Liver (tissue), 9 donors: ENCODE results near the gene EVPL. TPM values are rescaled to one million over a fixed set of nuclear protein-coding genes. Genes with fewer than 3 reads are reported as not detected.

Experiments used
- DNase-seq: peaks from one replicate; pipeline ENCODE4 v3.0.0-alpha.2; 2017; ENCODE audit warnings: low spot score
- H3K27ac ChIP-seq, 2 donors: one replicate each; pipeline ENCODE4 v1.7.0; 2013; ENCODE audit warnings: inconsistent platforms in 2 of 2, low read length in 2 of 2, control low read depth in 1 of 2, low read depth in 1 of 2, mild to moderate bottlenecking in 1 of 2
- H3K27me3 ChIP-seq, 4 donors: one replicate each; pipeline versions ENCODE4 v1.6.1 to v1.7.0; 2013; ENCODE audit warnings: low read length in 3 of 4, inconsistent platforms in 1 of 4, mild to moderate bottlenecking in 1 of 4, moderate library complexity in 1 of 4; ENCODE audit not compliant: control insufficient read depth in 4 of 4, insufficient read depth in 4 of 4
- H3K36me3 ChIP-seq, 4 donors: one replicate each; pipeline versions ENCODE4 v1.6.1 to v1.7.0; 2013; ENCODE audit warnings: low read length in 3 of 4, mild to moderate bottlenecking in 3 of 4, low read depth in 1 of 4, moderate library complexity in 1 of 4; ENCODE audit not compliant: control insufficient read depth in 4 of 4, insufficient read depth in 3 of 4
- H3K4me1 ChIP-seq, 4 donors: one replicate each; pipeline versions ENCODE4 v1.6.1 to v1.7.0; 2013; ENCODE audit warnings: low read length in 3 of 4, mild to moderate bottlenecking in 3 of 4, moderate library complexity in 1 of 4; ENCODE audit not compliant: control insufficient read depth in 4 of 4, insufficient read depth in 4 of 4
- H3K4me3 ChIP-seq, 3 donors: one replicate each; pipeline versions ENCODE4 v1.6.1 to v1.7.0; 2013; ENCODE audit warnings: low read length in 3 of 3, control low read depth in 1 of 3, low read depth in 1 of 3, mild to moderate bottlenecking in 1 of 3
- H3K9ac ChIP-seq, 2 donors: one replicate each; pipeline ENCODE4 v1.7.0; 2013; ENCODE audit warnings: low read length in 2 of 2, mild to moderate bottlenecking in 2 of 2, moderate library complexity in 2 of 2, control low read depth in 1 of 2, low read depth in 1 of 2
- H3K9me3 ChIP-seq, 4 donors: one replicate each; pipeline versions ENCODE4 v1.6.1 to v1.7.0; 2013; ENCODE audit warnings: low read length in 3 of 4; ENCODE audit not compliant: control insufficient read depth in 4 of 4
- ATF3 ChIP-seq: IDR thresholded peaks from 2 replicates; pipeline ENCODE4 v1.6.1; 2016; ENCODE audit warnings: antibody characterized with exemption
- CTCF ChIP-seq: fragments of 150-350 bp; IDR thresholded peaks from 2 replicates; pipeline ENCODE4 v1.5.1; 2017; ENCODE audit warnings: improper control_type of control experiment, low read depth, low read length; ENCODE audit not compliant: missing input control
- EGR1 ChIP-seq, 2 donors: IDR thresholded peaks; 2 replicates each; pipeline ENCODE4 v1.6.1; 2016 to 2018; ENCODE audit warnings: antibody characterized with exemption in 2 of 2, low read depth in 2 of 2
- FOXA2 ChIP-seq: IDR thresholded peaks from 2 replicates; pipeline ENCODE4 v1.6.1; 2016; ENCODE audit warnings: antibody characterized with exemption
- GABPA ChIP-seq, 2 donors: IDR thresholded peaks in 1 of 2; conservative IDR thresholded peaks in 1 of 2; 2 replicates each; pipeline ENCODE4 v1.6.1; 2016; ENCODE audit warnings: antibody characterized with exemption in 2 of 2, mild to moderate bottlenecking in 1 of 2, moderate library complexity in 1 of 2
- HNF4A ChIP-seq, 2 donors: conservative IDR thresholded peaks; 2 replicates each; pipeline ENCODE4 v1.6.1; 2016; ENCODE audit warnings: antibody characterized with exemption in 2 of 2, mild to moderate bottlenecking in 2 of 2
- HNF4G ChIP-seq: IDR thresholded peaks from 2 replicates; pipeline ENCODE4 v1.6.1; 2016; ENCODE audit warnings: antibody characterized with exemption
- JUND ChIP-seq, 2 donors: IDR thresholded peaks; 2 replicates each; pipeline ENCODE4 v1.6.1; 2016; ENCODE audit warnings: antibody characterized with exemption in 2 of 2
- MAX ChIP-seq: IDR thresholded peaks from 2 replicates; pipeline ENCODE4 v1.6.1; 2016; ENCODE audit warnings: antibody characterized with exemption
- NR2F2 ChIP-seq: IDR thresholded peaks from 2 replicates; pipeline ENCODE4 v1.6.1; 2016; ENCODE audit warnings: antibody characterized with exemption
- RAD21 ChIP-seq, 2 donors: IDR thresholded peaks; 2 replicates each; pipeline ENCODE4 v1.6.1; 2016; ENCODE audit warnings: antibody characterized with exemption in 2 of 2, mild to moderate bottlenecking in 2 of 2
- REST ChIP-seq: IDR thresholded peaks from 2 replicates; pipeline ENCODE4 v1.6.1; 2016; ENCODE audit warnings: antibody characterized with exemption, mild to moderate bottlenecking
- RXRA ChIP-seq, 2 donors: IDR thresholded peaks; 2 replicates each; pipeline ENCODE4 v1.6.1; 2017 to 2018; ENCODE audit warnings: antibody characterized with exemption in 2 of 2, mild to moderate bottlenecking in 1 of 2
- SP1 ChIP-seq: IDR thresholded peaks from 2 replicates; pipeline ENCODE4 v1.6.1; 2018; ENCODE audit warnings: antibody characterized with exemption, mild to moderate bottlenecking
- TAF1 ChIP-seq: conservative IDR thresholded peaks from 2 replicates; pipeline ENCODE4 v1.6.1; 2016; ENCODE audit warnings: antibody characterized with exemption, mild to moderate bottlenecking
- YY1 ChIP-seq: IDR thresholded peaks from 2 replicates; pipeline ENCODE4 v1.6.1; 2016; ENCODE audit warnings: antibody characterized with exemption, mild to moderate bottlenecking
- WGBS: extraction: QIAGEN DNeasy Blood & Tissue Kit; methylation state at CpG from one replicate; pipeline ENCODE4 v1.1.7; 2013; 5-methylcytosine and 5-hydroxymethylcytosine counted together
- polyA plus RNA-seq, 2 donors: library from polyadenylated mRNA; stranded (reverse) in 1 of 2; unstranded in 1 of 2; fragments of 200-250 nt in 1 of 2; fragments of >200 nt in 1 of 2; fragmentation: Nextera tagmentation in 1 of 2; extraction: Ambion mirVana in 1 of 2; gene quantifications; one replicate each; pipeline versions ENCODE4 v1.2.1 to v1.2.3, GENCODE V29; 2013 to 2015
- total RNA-seq, 2 donors: library from RNA; depleted of rRNA; stranded (reverse); fragments of >200 nt; gene quantifications; one replicate each; pipeline ENCODE4 v1.2.3, GENCODE V29; 2014
- donor health status: healthy.
- donor health status: healthy.
- donor health status: healthy.
- donor health status: healthy.
- donor health status: healthy.

EVPL gene
- total and polyA plus RNA-seq, 4 donors: 0.03 to 0.33 (median 0.21) TPM; not detected in 1

GRCh38 chr17:76005263-76006149 is 21.6 kb downstream of the EVPL start:
- peak overlapping the region; percentile 60 to 65 for H3K27ac ChIP-seq
- DNase-seq: peak; percentile 89
- no peak overlapping the region for H3K9ac ChIP-seq
- H3K27me3 ChIP-seq: no peaks in the 10 kb centered on the region
- H3K4me3 ChIP-seq: no peak overlapping the region
- 52% methylated on average over 16 of the region's 16 CpGs for WGBS
- no peak for TF ChIP-seq NR2F2
- no peak for TF ChIP-seq FOXA2
- no peak for TF ChIP-seq GABPA (IDR thresholded peaks at IDR 0.05 in 1 of 2, conservative IDR thresholded peaks at IDR 0.05 in 1 of 2)
- peak; percentile 96 to 97 for TF ChIP-seq RAD21 (IDR thresholded peaks at IDR 0.05)
- no peak for TF ChIP-seq ATF3
- TF ChIP-seq TAF1: no peak
- TF ChIP-seq SP1: no peak
- TF ChIP-seq EGR1 (IDR thresholded peaks at IDR 0.05; ENCODE audit: low read depth in 2 of 2): no peak
- TF ChIP-seq JUND (IDR thresholded peaks at IDR 0.05): no peak
- peak in 1 of 2 donors; percentile 34 for TF ChIP-seq RXRA (IDR thresholded peaks at IDR 0.05)
- peak; percentile 64 for TF ChIP-seq CTCF
- peaks cover 10 to 49% (median 35%) of the 10 kb centered on the region in 4 donors for H3K4me1 ChIP-seq
- H3K36me3 ChIP-seq: peaks cover 0 to 2% (median 0%) of the 10 kb centered on the region in 4 donors
- H3K9me3 ChIP-seq: no peaks in the 10 kb centered on the region

- Histone ChIP-seq H3K9ac (peak overlapping the region in 1 of 2 donors; percentile 6), H3K4me1 (peaks cover 15 to 56% (median 41%) of the 10 kb centered on the region in 4 donors), H3K9me3 (no peaks in the 10 kb centered on the region), H3K4me3 (no peak overlapping the region), H3K27ac (peak overlapping the region; percentile 60 to 65), H3K27me3 (no peaks in the 10 kb centered on the region), H3K36me3 (peaks cover 0 to 2% (median 0%) of the 10 kb centered on the region in 4 donors)
- no peak for DNase-seq
- 88% methylated on average over 8 of the region's 8 CpGs for WGBS
- TF ChIP-seq SP1: no peak
- TF ChIP-seq HNF4G: no peak
- TF ChIP-seq TAF1: no peak
- TF ChIP-seq YY1: no peak
- TF ChIP-seq EGR1 (IDR thresholded peaks at IDR 0.05; ENCODE audit: low read depth in 2 of 2): no peak
- TF ChIP-seq HNF4A (conservative IDR thresholded peaks at IDR 0.05): no peak
- TF ChIP-seq REST: no peak
- no peak for TF ChIP-seq RAD21 (IDR thresholded peaks at IDR 0.05)
- TF ChIP-seq MAX: no peak
- no peak for TF ChIP-seq CTCF
- no peak for TF ChIP-seq GABPA (IDR thresholded peaks at IDR 0.05 in 1 of 2, conservative IDR thresholded peaks at IDR 0.05 in 1 of 2)
- no peak for TF ChIP-seq FOXA2
- no peak for TF ChIP-seq JUND (IDR thresholded peaks at IDR 0.05)
- no peak for TF ChIP-seq NR2F2
- no peak for TF ChIP-seq RXRA (IDR thresholded peaks at IDR 0.05)
Observed at GRCh38 chr17:76004750-76005262, 22.3 kb downstream of the EVPL start.
